ENCODE results near the gene CHRNA4.

CHRNA4 gene

GRCh38 chr20:63360850-63361518, at the start of gene CHRNA4:
CHRNA4 (minus strand) TSS chr20:63361349; CDS start chr20:63361165, 184 bp downstream.
- DNase-seq, result no peak

DNA sequence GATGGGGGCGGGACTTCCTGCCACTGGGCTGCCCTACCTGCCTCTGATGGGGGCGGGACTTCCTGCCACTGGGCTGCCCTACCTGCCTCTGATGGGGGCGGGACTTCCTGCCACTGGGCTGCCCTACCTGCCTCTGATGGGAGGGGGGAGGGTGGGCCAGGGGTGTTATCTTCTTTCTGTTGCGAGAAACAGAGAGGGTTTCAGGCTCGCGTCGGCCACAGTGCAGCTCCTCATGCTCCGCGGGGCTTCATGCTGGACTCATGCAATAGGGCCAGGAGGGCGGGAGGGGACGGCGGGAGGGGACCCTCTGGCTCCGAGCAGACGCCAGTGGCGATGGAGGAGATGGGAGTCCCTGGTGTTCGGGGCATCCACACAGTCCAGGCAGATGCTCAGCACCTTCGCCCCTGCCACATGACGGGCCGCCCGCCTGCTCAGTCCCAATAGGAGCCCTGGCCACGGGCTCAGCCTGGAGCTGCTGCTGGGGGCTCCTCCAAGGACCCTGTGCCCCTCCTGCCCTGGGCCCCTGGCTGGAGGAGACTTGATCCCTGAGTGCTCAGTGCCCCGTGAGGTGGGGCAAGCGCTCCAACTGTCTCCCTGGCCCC, 48.8 kb upstream of the CHRNA4 start:
- no peak for DNase-seq

GRCh38 chr20:63409066-63409833, 48.1 kb upstream of the CHRNA4 start:
- DNase-seq, result no peak

DNA sequence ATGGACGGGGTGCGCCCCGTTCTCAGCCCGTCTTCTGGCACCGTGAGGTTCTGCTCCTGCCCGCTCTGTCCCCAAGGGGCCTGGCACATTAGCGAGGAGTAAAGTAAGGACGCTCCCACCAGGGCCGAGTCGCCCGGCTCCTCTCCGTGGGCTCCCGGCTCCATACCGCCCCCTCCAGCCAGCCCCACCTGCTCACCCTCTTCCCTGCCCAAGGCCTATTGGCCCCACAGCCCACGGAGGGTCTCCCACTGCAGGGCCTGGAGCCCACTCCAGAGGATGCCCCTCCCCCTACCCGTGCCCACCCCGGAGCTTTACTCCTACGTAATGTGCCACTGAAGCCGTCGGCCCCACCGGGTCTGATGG, 47.5 kb upstream of the CHRNA4 start:
- DNase-seq, result no peak

DNA sequence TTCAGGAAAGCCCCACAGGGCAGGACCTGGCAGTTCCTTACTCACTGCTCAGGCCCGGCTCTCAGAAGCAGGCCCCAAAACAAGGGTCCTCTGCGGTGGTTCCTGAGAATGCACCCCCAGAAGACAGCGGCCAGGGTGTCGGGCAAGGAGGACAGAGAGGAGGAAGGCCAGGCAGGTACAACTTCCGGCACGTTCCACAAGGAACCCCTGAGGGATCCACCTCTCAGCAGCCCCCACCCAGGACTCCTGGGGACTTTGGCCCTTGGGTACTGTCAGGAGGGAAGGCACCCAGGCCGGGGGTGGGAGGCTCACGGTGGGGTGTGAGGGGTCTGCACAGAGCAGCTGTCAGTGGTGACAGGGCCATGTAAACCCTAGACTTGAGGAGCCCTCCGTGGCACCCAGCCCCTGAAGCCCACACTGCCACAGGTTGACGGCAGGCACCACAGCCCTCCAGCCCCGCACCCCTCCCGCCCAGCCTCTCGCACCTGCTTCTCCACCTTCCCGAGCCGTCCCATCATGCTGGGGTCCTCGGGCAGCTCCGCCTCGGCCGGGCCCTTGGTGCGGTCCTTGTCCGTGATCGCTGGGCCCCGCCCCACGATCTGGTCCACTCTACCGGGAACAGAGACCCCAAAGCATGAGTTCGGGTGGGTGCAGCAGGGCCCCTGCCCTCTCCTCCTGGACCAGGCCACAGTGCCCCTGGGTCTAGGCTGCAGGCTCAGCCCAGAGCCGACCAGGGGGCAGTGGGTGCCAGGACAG, 47.0 kb upstream of the CHRNA4 start:
- no peak for DNase-seq

DNA sequence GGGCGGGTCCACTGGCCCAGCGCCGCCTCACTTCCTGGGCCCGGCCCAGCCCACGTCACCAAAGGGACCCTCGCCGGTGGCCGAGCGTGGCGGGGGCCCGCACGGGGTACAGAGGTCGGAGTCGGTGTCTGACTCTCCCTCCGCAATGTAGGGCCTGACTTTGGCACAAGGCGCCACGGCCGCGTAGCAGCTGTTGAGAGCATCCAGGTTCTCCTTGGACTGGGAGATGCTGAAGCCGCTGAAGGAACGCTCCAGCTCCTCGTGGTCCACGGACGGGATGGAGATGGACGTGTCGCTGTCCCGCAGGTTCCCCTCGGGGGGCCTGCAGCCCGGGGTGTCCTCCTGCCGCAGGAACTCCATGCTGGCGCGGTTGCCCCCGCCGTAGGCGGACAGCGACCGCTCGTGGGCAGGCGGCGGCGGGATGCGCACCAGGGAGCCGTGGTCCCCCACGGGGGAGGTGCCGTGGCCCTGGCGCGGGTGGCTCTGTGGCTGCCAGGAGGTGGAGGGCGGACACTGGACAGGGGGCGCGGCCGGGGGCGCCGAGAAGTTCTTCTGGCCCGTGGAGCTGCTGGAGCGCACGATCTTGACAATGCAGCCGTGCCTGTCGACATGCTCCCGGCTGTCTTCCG, 45.6 kb upstream of the CHRNA4 start:
- DNase-seq, result no peak

- DNase-seq, result no peak
These were observed 44.9 kb upstream of the CHRNA4 start for GRCh38 chr20:63406011-63406410.

DNA sequence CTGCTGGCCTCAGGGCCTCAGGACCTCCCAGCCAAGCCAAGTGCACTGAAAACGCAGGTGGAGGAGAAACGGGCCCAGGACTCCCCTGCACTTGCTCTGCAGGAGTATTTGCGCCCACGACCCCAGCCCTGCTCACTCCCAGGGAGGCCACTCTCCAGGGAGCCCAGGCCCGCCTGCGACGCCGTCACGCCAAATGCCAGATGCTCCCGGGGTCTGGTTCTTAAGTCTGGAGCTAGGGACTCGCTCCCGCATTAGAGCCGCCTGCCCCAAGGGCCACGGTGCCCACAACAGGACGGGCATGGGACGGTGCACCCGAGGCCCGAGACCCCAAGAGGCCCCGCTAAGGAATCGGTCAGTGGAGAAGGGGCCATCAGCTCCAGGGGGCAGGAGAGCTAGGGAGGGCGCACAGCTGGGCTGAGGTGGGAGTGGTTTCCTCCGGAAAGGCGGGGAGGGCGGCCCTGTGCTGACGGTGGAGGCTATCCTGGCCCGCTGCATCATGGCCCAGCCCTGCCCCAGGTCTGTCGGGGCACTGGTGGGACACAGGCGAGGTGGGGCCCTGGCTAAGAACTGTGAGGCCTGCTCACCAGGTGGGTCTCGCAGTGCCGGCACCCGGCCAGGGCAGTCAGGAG, 44.1 kb upstream of the CHRNA4 start:
- DNase-seq, result no peak

- no peak for DNase-seq
These were observed 43.3 kb upstream of the CHRNA4 start for GRCh38 chr20:63404129-63405085.

GRCh38 chr20:63403403-63404105, 42.4 kb upstream of the CHRNA4 start:
- no peak for DNase-seq

DNA sequence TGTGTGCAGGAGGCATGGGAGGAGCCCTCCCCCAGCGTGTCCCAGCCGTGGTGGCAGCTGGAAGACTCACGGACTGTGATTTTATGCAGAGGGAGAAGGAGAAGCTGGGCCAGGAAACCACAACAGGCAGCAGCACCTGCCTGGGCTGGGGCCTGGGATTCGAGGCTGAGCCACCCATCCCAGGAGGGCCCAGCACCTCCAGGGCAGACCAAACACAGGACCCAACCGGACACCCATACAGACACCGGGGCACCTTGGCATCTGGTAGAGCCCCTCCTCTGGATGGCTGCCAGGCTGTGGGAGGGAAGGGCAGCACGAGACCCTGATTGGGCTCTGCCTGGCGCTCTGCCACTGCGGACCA, 41.7 kb upstream of the CHRNA4 start:
- DNase-seq, result no peak

GRCh38 chr20:63402181-63402859, 41.2 kb upstream of the CHRNA4 start:
- DNase-seq, result no peak

DNA sequence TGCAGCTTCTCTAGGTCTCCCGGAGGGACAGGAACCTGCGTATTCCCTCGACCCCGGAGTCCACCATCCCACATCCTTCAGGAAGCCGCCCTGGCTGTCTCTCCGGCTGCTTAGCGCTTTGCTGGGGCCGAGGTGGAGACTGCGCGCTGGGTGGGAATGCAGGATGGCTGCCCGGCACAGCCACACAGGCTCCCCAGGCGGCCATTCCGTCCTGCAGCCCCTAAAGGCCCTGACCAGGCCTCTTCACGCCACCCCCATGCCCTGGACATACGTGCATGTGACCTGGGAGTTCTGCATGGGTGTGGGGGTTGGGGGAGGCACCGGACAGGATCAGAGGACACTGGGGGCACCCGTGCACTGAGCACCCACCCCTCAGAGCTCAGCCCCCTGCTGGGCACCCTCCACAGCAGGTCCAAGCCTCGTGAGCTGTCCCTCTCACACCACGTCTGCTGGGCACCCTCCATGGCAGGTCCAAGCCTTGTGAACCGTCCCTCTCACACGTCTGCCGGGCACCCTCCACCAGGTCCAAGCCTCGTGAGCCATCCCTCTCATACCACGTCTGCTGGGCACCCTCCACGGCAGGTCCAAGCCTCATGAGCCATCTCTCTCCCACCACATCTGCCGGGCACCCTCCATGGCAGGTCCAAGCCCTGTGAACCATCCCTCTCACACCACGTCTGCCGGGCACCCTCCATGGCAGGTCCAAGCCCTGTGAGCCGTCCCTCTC, 40.4 kb upstream of the CHRNA4 start:
- DNase-seq, result no peak

- no peak for DNase-seq
These were observed 39.5 kb upstream of the CHRNA4 start for GRCh38 chr20:63400486-63401210.

DNA sequence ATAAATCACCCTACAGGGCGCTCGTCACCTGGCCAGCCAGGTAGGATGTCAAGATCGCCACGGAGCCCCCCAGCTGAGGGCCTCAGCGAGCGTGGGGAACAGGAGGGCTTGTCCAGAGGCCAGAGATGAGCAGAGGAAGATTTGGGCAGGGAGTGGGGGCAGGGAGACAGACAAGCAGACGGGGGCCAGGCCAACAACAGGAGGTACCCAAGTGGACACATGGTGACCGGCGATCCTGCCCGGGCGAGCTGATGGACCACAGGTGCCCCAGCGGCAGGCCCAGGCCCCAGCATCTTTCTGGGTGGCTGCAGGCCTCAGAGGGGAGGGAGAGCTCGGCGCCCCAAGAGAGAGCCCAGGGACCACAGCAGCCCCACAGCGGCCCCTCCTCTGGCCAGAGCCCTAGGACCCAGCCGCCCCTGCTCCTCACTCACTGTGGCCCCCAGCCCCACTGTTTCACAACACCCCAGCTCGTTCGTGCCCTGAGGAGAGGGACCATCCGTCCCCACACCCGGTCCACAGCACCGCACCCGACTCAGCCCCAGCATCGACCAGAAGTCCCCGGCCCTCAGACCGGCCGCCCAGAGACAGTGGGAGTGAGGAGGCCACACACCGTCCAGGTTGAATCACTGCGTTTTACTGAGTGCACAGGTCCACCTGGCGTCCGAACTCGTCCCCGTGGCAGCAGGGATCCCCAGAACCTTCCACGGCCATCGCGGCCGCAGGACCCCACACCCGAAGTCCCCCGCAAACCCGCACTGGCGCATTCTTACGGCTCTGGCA, 38.6 kb upstream of the CHRNA4 start:
- DNase-seq, result no peak

GRCh38 chr20:63398744-63399514, 37.8 kb upstream of the CHRNA4 start:
- no peak for DNase-seq

GRCh38 chr20:63397946-63398450, 36.8 kb upstream of the CHRNA4 start:
- DNase-seq, result no peak
